A549 treated with Hydrocortisone at 1 μM for 4 hours (cell line): ENCODE measurements around the gene OR2B2. TPM values are rescaled to one million over a fixed set of nuclear protein-coding genes. Genes with fewer than 3 reads are reported as not detected.

Experiments used
- total RNA-seq: library from RNA; stranded (reverse); fragments of 200-300 nt; extraction: Qiagen RNA extraction; gene quantifications from 5 replicates; pipeline ENCODE4 v1.2.3, GENCODE V29; 2022

OR2B2 gene
- total RNA-seq: not detected in 5 replicates

GRCh38 chr6:27911956-27912446 is at the start of gene OR2B2:
TSS of gene OR2B2 (minus strand) at chr6:27912396. CDS start at chr6:27912319, 77 bp downstream.

GRCh38 chr6:27956941-27957340 is 44.7 kb upstream of the OR2B2 start, which contains the start of gene OR2B6:
TSS of gene OR2B6 (plus strand) at chr6:27957241. CDS start at chr6:27957241, 0 bp downstream.

Other genes starting within 250 kb of the OR2B2 start
- gene OR2B6, start 44.8 kb upstream of the OR2B2 start, total RNA-seq: 0.15 to 0.31 TPM (median 0.18 TPM) in 3 of 5 replicates, not detected in the others
- 0.74 to 1.1 TPM (median 0.86 TPM) in 5 replicates for gene ZNF165, start 168.2 kb upstream of the OR2B2 start, total RNA-seq
- gene ZSCAN16, start 212.2 kb upstream of the OR2B2 start, total RNA-seq: 3.1 to 5.4 TPM (median 4.2 TPM) in 5 replicates
- gene ZKSCAN8, start 229.5 kb upstream of the OR2B2 start, total RNA-seq: 3.5 to 5.9 TPM (median 5.0 TPM) in 5 replicates